HG03558 (cell line): ENCODE data around the gene AMBRA1.
"Not testable (repeated sequence)": the region's sequence is repeated elsewhere in the genome, so short reads cannot be mapped to it uniquely, and the experiment has no call there.

Experiments
- ATAC-seq: cut with Tn5 transposase; IDR thresholded peaks from one replicate; pipeline ENCODE4 v1.9.1; 2021; ENCODE audit warnings: moderate number of reproducible peaks; ENCODE audit not compliant: unreplicated experiment; ENCODE audit errors: extremely low read depth

AMBRA1 gene

GRCh38 chr11:46387456-46387855 is 206.4 kb downstream of the AMBRA1 start:
- no peak for ATAC-seq

- ATAC-seq: no peak
Observed at GRCh38 chr11:46386674-46387073, 207.1 kb downstream of the AMBRA1 start.

DNA sequence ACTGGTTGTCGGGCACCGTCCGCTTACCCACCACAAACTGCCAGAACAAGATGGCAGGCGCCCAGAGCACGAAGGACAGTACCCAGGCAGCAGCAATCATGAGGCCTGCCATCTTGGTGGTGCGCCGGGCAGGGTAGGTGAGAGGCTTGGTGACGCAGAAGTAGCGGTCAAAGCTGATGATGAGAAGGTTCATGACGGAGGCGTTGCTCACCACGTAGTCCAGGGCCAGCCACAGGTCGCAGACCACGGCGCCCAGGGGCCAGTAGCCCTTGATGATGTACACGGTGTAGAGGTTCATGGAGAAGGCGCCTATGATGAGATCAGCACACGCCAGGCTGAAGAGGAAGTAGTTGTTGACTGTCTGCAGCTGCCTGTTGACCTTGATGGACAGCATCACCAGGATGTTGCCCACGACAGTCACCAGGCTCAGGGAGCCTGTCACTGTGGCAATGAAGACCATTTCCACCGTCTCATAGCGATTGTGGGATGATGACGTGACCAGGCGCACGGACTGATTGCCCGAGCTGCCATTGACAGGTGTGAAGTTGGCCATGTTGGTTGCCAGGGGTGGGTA is 207.7 kb downstream of the AMBRA1 start:
- ATAC-seq: no peak

GRCh38 chr11:46385169-46386004 is 208.4 kb downstream of the AMBRA1 start:
- no peak for ATAC-seq

GRCh38 chr11:46383974-46384701 is 209.7 kb downstream of the AMBRA1 start:
- no peak for ATAC-seq

GRCh38 chr11:46383404-46383758 is 210.4 kb downstream of the AMBRA1 start:
- ATAC-seq: no peak

DNA sequence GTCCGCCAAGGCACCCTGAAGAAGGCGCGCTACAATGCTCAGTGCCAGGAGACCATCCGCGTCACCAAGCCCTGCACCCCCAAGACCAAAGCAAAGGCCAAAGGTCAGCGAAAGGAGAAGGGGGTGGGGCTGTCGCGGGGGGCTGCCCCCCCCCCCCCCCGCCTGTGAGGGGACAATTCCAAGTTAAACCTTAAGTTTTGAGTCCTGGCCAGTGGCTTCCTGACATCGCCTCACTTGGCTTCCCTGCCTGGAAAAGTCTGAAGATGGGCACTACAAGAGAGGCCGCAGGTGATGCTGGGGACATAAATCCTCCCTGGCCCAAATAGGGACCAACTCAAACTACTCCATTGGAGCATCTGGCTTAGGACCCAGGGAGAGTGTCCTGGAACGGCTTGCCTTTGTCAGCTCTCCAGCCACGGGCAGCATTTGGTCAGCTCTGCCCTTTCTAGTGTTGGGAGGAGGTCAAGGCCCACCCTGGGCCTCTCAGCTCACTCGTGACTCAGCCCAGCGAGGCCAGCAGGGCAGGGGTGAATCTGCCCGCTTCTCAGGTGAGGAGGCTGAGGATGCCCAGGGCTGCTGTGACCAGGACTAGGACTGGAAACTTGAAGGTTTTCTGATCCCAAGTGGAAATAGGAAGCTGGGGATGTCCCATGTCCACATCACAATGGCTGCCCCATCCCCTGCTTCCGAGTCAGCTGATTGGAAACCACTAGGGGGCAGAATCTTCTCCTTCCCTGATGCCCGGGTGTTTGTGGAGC is 211.0 kb downstream of the AMBRA1 start:
- no peak for ATAC-seq

DNA sequence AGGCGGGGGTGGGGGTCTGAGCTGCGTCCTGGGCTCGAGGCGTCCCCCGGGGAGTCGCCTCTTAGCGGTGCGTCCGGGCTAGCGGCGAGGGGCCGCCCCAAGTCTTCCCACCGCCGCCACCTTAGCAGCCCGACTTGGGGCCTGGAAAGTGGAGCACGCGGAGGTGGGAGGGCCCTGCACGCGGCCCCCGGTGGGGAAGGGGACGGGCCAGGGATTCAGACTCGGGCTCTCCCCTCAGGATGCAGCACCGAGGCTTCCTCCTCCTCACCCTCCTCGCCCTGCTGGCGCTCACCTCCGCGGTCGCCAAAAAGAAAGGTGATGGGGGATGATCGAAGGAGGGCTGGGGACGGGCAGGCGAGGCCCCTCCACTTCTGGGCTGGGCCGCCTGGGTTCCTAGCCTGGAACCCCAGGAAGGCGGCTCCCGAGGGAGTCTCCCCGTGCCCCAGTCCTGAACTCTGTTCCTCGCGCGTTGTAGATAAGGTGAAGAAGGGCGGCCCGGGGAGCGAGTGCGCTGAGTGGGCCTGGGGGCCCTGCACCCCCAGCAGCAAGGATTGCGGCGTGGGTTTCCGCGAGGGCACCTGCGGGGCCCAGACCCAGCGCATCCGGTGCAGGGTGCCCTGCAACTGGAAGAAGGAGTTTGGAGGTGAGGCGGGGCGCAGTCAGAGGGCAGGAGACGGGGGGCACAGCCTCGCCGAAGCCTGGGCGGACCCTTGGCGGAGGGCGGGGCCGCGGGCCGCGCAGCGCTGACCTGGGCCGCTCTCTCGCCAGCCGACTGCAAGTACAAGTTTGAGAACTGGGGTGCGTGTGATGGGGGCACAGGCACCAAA is 211.8 kb downstream of the AMBRA1 start:
- no peak for ATAC-seq

DNA sequence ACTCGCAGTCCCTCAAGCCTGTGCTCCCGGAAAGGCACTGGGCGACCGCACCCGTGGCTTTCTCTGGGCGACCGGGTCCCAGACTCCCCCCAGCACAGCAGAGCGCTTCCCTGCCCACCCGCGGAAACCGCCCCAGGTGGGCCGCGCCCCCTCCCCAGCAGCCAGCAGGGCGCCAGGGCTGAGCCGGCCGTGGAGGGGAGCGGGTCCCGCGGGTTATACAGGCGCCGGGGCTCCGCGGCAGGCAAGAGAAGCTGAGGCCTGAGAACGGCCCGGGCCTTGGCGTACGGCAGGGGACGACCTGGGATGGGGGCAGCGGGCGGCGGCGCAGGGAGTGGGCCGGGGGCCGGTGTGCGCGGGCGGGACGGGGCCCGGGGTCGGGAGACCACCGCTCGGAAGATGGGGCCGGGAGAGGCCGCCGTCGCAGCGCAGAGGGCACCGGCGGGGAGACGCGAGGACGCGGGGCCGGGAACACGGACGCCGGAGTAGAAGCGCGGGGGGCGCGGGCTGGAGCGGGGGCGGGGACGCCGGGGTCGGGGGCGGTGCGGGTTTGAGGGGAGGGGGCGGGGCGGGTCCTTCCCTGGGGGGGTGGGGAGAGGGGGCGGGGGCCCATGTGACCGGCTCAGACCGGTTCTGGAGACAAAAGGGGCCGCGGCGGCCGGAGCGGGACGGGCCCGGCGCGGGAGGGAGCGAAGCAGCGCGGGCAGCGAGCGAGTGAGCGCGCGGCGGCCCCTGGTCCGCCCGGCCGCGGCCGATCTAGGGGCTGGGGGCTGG is 212.6 kb downstream of the AMBRA1 start, which contains the start of gene MDK:
Gene MDK (plus strand): TSS at position 622 of the 771 bp plus-strand sequence. CDS start 389 bp downstream, outside the sequence.
- no peak for ATAC-seq

- no peak for ATAC-seq
Observed at GRCh38 chr11:46380340-46381047, 213.3 kb downstream of the AMBRA1 start.

DNA sequence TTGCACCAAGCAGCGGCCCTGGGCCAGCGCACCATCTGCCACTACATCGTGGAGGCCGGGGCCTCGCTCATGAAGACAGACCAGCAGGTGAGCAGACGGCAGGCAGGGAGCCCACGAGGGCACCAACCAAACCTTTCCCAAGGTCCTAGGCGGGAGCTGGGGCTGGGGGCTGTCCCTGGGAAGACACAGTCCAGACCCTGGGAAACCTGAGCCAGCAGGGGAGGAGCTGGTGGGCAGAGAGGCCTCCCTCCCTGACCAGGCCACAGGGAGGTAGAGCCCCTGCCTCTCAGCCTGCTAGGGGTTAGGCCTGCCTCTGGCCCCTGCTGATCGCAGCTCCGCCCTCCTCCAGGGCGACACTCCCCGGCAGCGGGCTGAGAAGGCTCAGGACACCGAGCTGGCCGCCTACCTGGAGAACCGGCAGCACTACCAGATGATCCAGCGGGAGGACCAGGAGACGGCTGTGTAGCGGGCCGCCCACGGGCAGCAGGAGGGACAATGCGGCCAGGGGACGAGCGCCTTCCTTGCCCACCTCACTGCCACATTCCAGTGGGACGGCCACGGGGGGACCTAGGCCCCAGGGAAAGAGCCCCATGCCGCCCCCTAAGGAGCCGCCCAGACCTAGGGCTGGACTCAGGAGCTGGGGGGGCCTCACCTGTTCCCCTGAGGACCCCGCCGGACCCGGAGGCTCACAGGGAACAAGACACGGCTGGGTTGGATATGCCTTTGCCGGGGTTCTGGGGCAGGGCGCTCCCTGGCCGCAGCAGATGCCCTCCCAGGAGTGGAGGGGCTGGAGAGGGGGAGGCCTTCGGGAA is 214.1 kb downstream of the AMBRA1 start:
- not testable (repeated sequence) for ATAC-seq

DNA sequence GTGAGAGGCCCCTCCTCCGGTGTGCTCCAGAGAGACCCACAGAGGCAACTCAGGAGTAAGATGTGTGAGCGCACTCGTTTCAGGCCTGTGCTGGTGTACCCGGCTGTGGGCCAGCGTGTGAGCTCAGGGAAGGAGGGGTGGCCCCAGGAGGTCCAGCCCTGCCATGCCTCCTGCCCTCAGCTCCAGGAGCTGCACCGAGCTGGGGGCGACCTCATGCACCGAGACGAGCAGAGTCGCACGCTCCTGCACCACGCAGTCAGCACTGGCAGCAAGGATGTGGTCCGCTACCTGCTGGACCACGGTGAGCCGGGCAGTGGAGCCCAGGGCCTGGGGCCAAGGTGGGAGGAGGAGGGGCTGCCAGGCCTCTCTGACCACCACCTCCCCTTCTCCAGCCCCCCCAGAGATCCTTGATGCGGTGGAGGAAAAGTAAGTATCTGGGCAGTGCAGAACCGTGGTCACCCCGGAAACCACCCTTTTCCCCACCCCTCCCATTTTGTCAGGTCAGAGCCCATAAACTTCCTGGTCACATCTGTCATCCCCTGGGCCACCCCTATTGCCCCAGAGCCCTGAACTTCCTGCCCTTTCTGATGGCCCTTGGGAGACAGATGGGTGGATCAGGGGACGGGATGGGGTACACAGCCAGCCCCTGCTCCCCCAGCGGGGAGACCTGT is 214.9 kb downstream of the AMBRA1 start:
- ATAC-seq: no peak

- no peak for ATAC-seq
Observed at GRCh38 chr11:46378296-46378695, 215.5 kb downstream of the AMBRA1 start.

DNA sequence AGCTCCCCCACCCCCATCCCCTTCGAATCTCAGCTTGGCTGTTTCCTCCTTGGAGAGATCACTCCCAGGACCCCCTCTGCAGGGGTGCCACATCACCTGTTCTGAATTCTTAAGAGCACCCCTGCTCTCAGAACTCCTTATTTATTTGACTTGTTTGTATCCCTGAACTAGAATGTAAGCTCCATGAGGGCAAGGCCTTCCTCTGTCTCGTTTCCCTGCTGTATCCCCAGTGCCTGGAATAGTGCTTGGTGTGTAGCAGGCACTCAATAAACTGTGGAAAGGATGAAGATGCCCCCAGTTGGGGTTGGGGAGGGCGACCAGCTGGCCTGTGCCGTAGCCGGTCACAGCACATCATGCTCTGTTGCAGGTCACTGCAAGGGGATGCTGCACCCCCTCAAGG is 216.0 kb downstream of the AMBRA1 start:
- no peak for ATAC-seq

DNA sequence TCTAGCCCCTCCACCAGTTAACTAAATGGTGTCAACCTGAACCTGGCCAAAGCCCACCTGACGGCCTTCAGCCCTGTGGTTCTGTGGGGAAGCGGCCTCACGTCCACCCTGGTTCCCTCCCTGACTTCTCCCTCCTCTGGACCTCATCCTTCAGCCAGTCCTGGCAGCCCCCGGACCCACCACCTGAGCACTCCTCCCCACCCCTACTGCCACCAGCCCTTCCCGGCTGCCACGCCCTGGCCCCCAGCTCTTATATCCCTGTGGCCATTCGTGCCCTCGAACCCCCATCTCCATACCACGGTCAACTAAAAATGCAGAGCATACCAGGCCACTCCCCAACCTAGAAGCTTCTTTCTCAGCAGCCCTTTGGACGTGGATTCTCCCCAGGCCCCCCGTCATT is 216.5 kb downstream of the AMBRA1 start:
- no peak for ATAC-seq

DNA sequence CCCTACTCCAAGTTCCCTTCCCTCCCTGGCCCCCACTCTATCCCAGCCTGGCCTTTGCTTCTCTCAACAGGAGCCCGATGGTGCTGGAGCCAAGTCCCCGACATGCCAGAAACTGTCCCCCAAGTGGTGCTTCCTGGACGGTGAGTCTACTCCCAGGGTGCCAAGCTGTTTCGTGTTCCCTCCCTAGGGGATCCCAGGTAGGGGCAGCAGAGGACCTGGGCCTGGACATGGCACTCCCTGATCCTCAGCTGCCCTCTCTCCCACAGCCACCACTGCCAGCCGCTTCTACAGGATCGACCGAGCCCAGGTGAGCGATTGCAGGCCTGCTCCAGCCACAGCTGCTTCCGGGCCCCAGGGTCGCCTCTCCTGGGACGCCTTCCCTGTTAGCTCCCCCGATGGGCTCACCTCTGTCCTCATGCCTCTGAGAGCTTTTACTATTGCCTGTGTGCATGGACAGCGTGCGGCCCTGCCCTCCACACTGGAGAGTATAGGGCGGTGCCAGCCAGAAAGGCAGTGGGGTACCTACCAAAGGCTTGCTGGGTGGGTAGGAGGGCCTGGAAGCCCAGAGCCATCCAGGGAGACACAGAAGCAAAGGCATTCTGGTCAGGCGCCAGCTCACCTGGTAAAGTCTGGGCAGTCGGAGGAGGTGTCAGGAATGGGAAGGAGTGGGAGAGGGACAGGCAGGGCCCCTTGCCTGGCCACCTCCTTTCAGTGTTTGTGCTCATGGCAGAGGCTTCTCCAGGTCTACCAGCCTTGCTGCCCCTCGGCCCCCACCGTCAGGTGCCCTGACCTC is 217.4 kb downstream of the AMBRA1 start:
- ATAC-seq: no peak
